HG03575 (cell line): ENCODE data around the gene PCDHGA4.
"Not testable (repeated sequence)": the region's sequence is repeated elsewhere in the genome, so short reads cannot be mapped to it uniquely, and the experiment has no call there.

Experiments used
- ATAC-seq: cut with Tn5 transposase; IDR thresholded peaks from one replicate; pipeline ENCODE4 v1.9.1; 2021; ENCODE audit not compliant: unreplicated experiment, insufficient number of reproducible peaks, low FRiP score; ENCODE audit errors: extremely low read depth

PCDHGA4 gene

DNA sequence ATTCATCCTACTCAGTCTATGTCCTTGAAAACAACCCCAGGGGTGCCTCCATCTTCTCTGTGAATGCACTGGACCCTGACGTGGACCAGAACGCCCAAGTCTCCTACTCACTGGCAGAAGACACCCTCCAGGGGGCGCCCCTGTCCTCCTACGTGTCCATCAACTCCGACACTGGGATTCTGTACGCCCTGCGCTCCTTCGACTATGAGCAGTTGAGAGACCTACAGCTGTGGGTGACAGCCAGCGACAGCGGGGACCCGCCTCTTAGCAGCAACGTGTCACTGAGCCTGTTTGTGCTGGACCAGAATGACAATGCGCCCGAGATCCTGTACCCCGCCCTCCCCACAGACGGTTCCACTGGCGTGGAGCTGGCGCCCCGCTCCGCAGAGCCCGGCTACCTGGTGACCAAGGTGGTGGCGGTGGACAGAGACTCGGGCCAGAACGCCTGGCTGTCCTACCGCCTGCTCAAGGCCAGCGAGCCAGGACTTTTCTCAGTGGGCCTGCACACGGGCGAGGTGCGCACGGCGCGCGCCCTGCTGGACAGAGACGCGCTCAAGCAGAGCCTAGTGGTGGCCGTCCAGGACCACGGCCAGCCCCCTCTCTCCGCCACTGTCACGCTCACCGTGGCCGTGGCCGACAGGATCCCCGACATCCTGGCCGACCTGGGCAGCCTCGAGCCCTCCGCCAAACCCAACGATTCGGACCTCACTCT, 20.8 kb downstream of the PCDHGA4 start:
- not testable (repeated sequence) for ATAC-seq

DNA sequence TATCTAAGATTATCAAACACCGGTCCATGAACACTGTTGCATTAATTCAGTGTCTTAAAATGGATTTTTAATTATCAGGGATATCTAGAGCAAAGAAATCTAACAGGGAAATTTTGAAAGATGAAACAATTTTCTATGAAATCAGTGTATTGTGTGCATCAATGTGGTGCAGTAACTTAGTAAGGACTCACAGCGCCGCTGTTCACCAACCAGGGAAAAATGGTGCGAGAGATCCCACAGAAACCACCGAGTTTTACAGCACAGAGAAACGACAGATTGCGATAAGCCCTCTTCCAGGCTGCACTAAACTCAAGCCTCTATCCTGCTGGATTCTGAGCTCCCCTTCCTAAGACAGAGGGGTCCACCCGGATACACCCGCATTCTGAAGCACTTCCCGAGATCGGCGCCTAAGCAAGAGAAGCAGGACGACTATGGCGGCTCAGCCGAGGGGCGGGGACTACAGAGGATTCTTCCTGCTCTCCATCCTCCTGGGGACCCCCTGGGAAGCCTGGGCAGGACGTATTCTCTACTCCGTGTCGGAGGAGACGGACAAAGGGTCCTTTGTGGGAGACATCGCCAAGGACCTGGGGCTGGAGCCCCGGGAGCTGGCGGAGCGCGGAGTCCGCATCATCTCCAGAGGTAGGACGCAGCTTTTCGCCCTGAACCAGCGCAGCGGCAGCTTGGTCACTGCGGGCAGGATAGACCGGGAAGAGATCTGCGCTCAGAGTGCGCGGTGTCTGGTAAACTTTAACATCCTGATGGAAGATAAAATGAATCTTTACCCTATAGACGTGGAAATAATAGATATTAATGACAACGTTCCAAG, 27.9 kb downstream of the PCDHGA4 start, which contains the start of gene PCDHGA7:
TSS of gene PCDHGA7 (plus strand) at position 274 of the 826 bp plus-strand sequence. CDS start at position 432, 158 bp downstream.
- no peak for ATAC-seq

DNA sequence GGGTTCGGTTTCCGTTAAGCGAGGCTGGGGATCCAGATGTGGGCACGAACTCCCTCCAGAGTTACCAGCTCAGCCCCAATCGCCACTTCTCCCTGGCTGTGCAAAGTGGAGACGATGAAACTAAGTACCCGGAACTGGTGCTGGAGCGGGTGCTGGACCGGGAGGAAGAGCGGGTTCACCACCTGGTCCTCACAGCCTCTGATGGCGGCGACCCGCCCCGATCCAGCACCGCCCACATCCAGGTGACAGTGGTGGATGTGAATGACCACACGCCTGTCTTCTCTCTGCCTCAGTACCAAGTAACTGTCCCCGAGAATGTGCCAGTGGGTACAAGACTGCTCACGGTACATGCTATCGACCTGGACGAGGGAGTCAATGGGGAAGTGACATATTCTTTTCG, 28.5 kb downstream of the PCDHGA4 start:
- ATAC-seq: no peak

DNA sequence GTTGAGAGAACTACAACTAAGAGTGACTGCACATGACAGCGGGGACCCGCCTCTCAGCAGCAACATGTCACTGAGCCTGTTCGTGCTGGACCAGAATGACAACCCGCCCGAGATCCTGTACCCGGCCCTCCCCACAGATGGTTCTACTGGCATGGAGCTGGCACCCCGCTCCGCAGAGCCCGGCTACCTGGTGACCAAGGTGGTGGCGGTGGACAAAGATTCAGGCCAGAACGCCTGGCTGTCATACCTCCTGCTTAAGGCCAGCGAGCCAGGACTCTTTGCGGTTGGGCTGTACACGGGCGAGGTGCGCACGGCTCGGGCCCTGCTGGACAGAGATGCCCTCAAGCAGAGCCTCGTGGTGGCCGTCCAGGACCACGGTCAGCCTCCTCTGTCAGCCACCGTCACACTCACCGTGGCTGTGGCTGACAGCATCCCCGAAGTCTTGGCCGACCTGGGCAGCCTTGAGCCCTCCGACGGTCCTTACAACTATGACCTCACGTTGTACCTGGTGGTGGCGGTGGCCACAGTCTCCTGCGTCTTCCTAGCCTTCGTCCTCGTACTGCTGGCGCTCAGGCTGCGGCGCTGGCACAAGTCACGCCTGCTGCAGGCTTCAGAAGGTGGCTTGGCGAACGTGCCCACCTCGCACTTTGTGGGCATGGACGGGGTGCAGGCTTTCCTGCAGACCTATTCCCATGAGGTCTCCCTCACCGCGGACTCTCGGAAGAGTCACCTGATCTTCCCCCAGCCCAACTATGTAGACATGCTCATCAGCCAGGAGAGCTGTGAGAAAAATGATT, 29.8 kb downstream of the PCDHGA4 start:
- ATAC-seq: no peak

- not testable (repeated sequence) for ATAC-seq
These were observed 32.9 kb downstream of the PCDHGA4 start, which contains the start of gene PCDHGB4 for GRCh38 chr5:141387557-141388311. Gene PCDHGB4 (plus strand): TSS chr5:141387698. CDS start chr5:141387885, 187 bp downstream.

- no peak for ATAC-seq
These were observed 33.8 kb downstream of the PCDHGA4 start for GRCh38 chr5:141388661-141389060.

DNA sequence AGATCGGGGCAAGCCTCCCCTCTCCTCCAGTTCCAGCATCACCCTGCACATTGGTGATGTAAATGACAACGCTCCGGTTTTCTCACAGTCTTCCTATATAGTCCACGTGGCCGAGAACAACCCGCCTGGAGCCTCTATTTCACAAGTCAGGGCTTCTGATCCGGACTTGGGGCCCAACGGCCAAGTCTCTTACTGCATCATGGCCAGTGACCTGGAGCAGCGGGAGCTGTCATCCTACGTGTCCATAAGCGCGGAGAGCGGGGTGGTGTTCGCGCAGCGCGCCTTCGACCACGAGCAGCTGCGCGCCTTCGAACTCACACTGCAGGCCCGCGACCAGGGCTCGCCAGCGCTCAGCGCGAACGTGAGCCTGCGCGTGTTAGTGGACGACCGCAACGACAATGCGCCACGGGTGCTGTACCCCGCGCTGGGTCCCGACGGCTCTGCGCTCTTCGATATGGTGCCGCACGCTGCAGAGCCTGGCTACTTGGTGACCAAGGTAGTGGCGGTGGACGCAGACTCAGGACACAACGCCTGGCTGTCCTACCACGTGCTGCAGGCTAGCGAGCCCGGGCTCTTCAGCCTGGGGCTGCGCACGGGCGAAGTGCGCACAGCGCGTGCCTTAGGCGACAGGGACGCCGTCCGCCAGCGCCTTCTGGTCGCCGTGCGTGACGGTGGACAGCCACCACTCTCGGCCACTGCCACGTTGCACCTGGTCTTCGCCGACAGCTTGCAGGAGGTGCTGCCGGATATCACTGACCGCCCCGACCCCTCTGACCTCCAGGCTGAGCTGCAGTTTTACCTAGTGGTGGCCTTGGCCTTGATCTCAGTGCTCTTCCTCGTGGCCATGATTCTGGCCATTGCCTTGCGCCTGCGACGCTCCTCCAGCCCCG, 34.6 kb downstream of the PCDHGA4 start:
- ATAC-seq: no peak

- ATAC-seq: no peak
These were observed 37.8 kb downstream of the PCDHGA4 start, which contains the start of gene PCDHGA8 for GRCh38 chr5:141392429-141393198. Gene PCDHGA8 (plus strand): TSS chr5:141392633. CDS start chr5:141392814, 181 bp downstream.

- ATAC-seq: no peak
These were observed 38.4 kb downstream of the PCDHGA4 start for GRCh38 chr5:141393267-141393666.

DNA sequence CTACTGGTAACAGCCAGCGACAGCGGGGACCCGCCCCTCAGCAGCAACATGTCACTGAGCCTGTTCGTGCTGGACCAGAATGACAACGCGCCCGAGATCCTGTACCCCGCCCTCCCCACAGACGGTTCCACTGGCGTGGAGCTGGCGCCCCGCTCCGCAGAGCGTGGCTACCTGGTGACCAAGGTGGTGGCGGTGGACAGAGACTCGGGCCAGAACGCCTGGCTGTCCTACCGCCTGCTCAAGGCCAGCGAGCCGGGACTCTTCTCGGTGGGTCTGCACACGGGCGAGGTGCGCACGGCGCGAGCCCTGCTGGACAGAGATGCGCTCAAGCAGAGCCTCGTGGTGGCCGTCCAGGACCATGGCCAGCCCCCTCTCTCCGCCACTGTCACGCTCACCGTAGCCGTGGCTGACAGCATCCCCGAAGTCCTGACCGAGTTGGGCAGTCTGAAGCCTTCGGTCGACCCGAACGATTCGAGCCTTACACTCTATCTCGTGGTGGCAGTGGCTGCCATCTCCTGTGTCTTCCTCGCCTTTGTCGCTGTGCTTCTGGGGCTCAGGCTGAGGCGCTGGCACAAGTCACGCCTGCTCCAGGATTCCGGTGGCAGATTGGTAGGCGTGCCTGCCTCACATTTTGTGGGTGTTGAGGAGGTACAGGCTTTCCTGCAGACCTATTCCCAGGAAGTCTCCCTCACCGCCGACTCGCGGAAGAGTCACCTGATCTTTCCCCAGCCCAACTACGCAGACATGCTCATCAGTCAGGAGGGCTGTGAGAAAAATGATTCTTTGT, 39.8 kb downstream of the PCDHGA4 start:
- not testable (repeated sequence) for ATAC-seq

DNA sequence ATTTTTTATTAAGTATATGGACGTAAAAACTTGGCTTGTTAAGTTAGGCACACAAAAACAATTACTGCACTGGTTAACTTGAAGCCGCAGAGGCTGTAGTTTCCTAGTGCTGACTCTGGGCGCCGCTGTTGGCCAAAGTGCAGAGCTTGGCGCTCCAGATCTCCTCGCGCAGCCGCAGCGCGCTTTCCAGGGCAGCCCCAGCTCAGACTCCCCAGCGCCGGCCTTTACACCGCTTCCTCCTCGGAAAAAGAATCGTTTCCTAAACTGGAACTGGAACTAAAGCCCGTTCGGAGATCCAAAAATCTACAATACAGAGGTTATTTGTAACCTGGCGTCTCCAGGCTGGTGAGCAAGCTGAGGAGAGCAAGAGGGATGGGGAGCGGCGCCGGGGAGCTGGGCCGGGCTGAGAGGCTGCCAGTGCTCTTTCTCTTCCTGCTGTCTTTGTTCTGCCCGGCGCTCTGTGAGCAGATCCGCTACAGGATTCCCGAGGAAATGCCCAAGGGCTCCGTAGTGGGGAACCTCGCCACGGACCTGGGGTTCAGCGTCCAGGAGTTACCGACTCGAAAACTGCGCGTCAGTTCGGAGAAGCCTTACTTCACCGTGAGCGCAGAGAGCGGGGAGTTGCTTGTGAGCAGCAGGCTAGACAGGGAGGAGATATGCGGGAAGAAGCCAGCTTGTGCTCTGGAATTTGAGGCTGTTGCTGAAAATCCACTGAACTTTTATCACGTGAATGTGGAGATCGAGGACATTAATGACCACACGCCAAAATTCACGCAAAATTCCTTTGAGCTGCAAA, 43.1 kb downstream of the PCDHGA4 start, which contains the start of gene PCDHGB5:
TSS of gene PCDHGB5 (plus strand) at position 192 of the 796 bp plus-strand sequence. CDS start at position 373, 181 bp downstream.
- peak; percentile 92 for ATAC-seq

DNA sequence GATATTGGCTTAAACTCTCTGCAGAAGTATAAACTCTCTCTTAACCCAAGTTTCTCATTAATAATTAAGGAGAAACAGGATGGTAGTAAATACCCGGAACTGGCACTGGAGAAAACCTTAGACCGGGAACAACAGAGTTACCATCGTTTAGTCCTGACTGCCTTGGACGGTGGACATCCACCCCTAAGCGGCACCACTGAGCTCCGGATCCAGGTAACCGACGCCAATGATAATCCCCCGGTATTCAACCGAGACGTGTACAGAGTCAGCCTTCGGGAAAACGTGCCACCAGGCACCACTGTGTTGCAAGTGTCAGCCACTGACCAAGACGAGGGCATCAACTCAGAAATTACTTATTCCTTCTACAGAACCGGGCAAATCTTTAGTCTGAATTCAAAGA, 43.8 kb downstream of the PCDHGA4 start:
- no peak for ATAC-seq

DNA sequence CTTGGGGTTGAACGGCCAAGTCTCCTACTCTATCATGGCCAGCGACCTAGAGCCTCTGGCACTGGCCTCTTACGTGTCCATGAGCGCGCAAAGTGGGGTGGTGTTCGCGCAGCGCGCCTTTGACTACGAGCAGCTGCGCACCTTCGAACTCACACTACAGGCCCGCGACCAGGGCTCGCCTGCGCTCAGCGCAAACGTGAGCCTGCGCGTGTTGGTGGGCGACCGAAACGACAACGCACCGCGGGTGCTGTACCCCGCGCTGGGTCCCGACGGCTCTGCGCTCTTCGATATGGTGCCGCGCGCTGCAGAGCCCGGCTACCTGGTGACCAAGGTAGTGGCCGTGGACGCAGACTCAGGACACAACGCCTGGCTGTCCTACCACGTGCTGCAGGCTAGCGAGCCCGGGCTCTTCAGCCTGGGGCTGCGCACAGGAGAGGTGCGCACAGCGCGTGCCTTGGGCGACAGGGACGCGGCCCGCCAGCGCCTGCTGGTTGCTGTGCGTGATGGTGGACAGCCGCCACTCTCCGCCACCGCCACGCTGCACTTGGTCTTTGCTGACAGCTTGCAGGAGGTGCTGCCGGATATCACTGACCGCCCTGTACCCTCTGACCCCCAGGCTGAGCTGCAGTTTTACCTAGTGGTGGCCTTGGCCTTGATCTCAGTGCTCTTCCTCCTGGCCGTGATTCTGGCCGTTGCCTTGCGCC, 44.9 kb downstream of the PCDHGA4 start:
- no peak for ATAC-seq

DNA sequence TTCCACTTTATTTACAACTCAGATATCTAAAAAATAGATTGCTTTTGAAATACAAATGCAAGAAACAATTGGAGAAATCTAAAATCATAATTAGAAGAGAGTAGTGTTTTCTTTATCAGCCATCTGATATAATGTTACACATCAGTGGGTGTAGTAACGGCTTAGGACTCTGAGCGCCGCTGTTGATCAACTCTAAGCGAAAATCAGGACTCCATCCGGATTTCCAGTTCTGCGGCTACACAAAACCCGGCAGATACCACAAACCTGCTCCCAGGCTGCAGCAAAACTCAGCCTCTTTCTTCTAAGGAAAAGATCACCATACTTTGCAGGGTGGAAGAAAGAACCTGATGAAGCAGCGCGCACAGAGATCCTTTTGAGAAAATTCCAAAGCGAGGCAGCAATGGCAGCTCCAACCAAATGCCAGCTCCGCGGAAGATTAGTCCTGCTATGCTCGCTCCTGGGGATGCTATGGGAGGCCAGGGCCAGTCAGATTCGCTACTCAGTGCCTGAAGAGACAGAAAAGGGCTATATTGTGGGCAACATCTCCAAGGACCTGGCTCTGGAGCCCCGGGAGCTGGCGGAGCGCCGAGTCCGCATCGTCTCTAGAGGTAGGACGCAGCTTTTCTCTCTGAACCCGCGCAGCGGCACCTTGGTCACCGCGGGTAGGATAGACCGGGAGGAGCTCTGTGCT, 47.9 kb downstream of the PCDHGA4 start, which contains the start of gene PCDHGA9:
TSS of gene PCDHGA9 (plus strand) at position 226 of the 691 bp plus-strand sequence. CDS start at position 401, 175 bp downstream.
- no peak for ATAC-seq
